ENCODE data around the gene ANAPC2. TPM values are rescaled to one million over a fixed set of nuclear protein-coding genes. Genes with fewer than 3 reads are reported as not detected.

The ANAPC2 gene
- total and polyA plus RNA-seq, 4 donors, result 9.3 to 32.6 (median 19.6) TPM

- Histone ChIP-seq H3K27me3 (ENCODE audit: control insufficient read depth in 4 of 4, insufficient read depth in 4 of 4, low read length in 3 of 4) (no peaks in the 10 kb centered on the region), H3K4me3 (ENCODE audit: low read depth in 1 of 3, low read length in 3 of 3) (no peak overlapping the region), H3K27ac (ENCODE audit: low read depth in 1 of 2, low read length in 2 of 2) (no peak overlapping the region), H3K9me3 (ENCODE audit: control insufficient read depth in 4 of 4, low read length in 3 of 4) (no peaks in the 10 kb centered on the region), H3K9ac (ENCODE audit: low read depth in 1 of 2, low read length in 2 of 2) (no peak overlapping the region), H3K4me1 (ENCODE audit: control insufficient read depth in 4 of 4, insufficient read depth in 4 of 4, low read length in 3 of 4) (no peaks in the 10 kb centered on the region), H3K36me3 (ENCODE audit: control insufficient read depth in 4 of 4, insufficient read depth in 3 of 4, low read depth in 1 of 4, low read length in 3 of 4) (peaks cover 15 to 59% (median 27%) of the 10 kb centered on the region in 4 donors)
- 97% methylated on average over 17 of the region's 17 CpGs for WGBS
- no peak for DNase-seq (ENCODE audit: low spot score)
- TF ChIP-seq HNF4G (IDR thresholded peaks at IDR 0.05), result no peak
- no peak for TF ChIP-seq NR2F2 (IDR thresholded peaks at IDR 0.05)
- TF ChIP-seq GABPA (IDR thresholded peaks at IDR 0.05 in 1 of 2, conservative IDR thresholded peaks at IDR 0.05 in 1 of 2), result no peak
- TF ChIP-seq, protein P1, sequence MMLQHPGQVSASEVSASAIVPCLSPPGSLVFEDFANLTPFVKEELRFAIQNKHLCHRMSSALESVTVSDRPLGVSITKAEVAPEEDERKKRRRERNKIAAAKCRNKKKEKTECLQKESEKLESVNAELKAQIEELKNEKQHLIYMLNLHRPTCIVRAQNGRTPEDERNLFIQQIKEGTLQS (IDR thresholded peaks at IDR 0.05), result no peak
- TF ChIP-seq JUND (IDR thresholded peaks at IDR 0.05), result no peak
- TF ChIP-seq, protein P2, sequence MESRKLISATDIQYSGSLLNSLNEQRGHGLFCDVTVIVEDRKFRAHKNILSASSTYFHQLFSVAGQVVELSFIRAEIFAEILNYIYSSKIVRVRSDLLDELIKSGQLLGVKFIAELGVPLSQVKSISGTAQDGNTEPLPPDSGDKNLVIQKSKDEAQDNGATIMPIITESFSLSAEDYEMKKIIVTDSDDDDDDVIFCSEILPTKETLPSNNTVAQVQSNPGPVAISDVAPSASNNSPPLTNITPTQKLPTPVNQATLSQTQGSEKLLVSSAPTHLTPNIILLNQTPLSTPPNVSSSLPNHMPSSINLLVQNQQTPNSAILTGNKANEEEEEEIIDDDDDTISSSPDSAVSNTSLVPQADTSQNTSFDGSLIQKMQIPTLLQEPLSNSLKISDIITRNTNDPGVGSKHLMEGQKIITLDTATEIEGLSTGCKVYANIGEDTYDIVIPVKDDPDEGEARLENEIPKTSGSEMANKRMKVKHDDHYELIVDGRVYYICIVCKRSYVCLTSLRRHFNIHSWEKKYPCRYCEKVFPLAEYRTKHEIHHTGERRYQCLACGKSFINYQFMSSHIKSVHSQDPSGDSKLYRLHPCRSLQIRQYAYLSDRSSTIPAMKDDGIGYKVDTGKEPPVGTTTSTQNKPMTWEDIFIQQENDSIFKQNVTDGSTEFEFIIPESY (IDR thresholded peaks at IDR 0.05), result no peak
- no peak for TF ChIP-seq FOXA1 (IDR thresholded peaks at IDR 0.05)
- TF ChIP-seq TAF1 (conservative IDR thresholded peaks at IDR 0.05), result no peak
- TF ChIP-seq RXRA (IDR thresholded peaks at IDR 0.05), result no peak
- no peak for TF ChIP-seq SP1 (IDR thresholded peaks at IDR 0.05)
- TF ChIP-seq RAD21 (IDR thresholded peaks at IDR 0.05), result no peak
Observed at GRCh38 chr9:137179761-137180160, 8.6 kb downstream of the ANAPC2 start.

- Histone ChIP-seq H3K9me3 (ENCODE audit: control insufficient read depth in 4 of 4, low read length in 3 of 4) (no peaks in the 10 kb centered on the region), H3K27me3 (ENCODE audit: control insufficient read depth in 4 of 4, insufficient read depth in 4 of 4, low read length in 3 of 4) (no peaks in the 10 kb centered on the region), H3K4me3 (ENCODE audit: low read depth in 1 of 3, low read length in 3 of 3) (no peak overlapping the region), H3K27ac (ENCODE audit: low read depth in 1 of 2, low read length in 2 of 2) (no peak overlapping the region), H3K36me3 (ENCODE audit: control insufficient read depth in 4 of 4, insufficient read depth in 3 of 4, low read depth in 1 of 4, low read length in 3 of 4) (peaks cover 15 to 53% (median 25%) of the 10 kb centered on the region in 4 donors), H3K9ac (ENCODE audit: low read depth in 1 of 2, low read length in 2 of 2) (no peak overlapping the region), H3K4me1 (ENCODE audit: control insufficient read depth in 4 of 4, insufficient read depth in 4 of 4, low read length in 3 of 4) (no peaks in the 10 kb centered on the region)
- TF ChIP-seq RAD21 (IDR thresholded peaks at IDR 0.05), result no peak
- TF ChIP-seq, protein P3, sequence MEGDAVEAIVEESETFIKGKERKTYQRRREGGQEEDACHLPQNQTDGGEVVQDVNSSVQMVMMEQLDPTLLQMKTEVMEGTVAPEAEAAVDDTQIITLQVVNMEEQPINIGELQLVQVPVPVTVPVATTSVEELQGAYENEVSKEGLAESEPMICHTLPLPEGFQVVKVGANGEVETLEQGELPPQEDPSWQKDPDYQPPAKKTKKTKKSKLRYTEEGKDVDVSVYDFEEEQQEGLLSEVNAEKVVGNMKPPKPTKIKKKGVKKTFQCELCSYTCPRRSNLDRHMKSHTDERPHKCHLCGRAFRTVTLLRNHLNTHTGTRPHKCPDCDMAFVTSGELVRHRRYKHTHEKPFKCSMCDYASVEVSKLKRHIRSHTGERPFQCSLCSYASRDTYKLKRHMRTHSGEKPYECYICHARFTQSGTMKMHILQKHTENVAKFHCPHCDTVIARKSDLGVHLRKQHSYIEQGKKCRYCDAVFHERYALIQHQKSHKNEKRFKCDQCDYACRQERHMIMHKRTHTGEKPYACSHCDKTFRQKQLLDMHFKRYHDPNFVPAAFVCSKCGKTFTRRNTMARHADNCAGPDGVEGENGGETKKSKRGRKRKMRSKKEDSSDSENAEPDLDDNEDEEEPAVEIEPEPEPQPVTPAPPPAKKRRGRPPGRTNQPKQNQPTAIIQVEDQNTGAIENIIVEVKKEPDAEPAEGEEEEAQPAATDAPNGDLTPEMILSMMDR (IDR thresholded peaks at IDR 0.05; ENCODE audit: low read depth, low read length, missing input control), result no peak
- TF ChIP-seq, protein P1 (IDR thresholded peaks at IDR 0.05), result no peak
- TF ChIP-seq NR2F2 (IDR thresholded peaks at IDR 0.05), result no peak
- TF ChIP-seq FOXA2 (IDR thresholded peaks at IDR 0.05), result no peak
- no peak for TF ChIP-seq HNF4A (conservative IDR thresholded peaks at IDR 0.05)
- TF ChIP-seq EGR1 (IDR thresholded peaks at IDR 0.05; ENCODE audit: low read depth in 2 of 2), result no peak
- 91% methylated on average over 19 of the region's 19 CpGs for WGBS
- DNase-seq (ENCODE audit: low spot score), result no peak
Observed at GRCh38 chr9:137178939-137179630, 9.3 kb downstream of the ANAPC2 start.
